BJ (cell line): Measurements from ENCODE around the gene NUFIP2. TPM values are rescaled to one million over a fixed set of nuclear protein-coding genes. Genes with fewer than 3 reads are reported as not detected.

ENCODE experiments used
- CTCF ChIA-PET: fragments of 350-600 bp; formaldehyde crosslinking; extraction: SDS; loops from one replicate; lab custom pipeline; 2021; ENCODE audit warnings: antibody characterized with exemption, inconsistent platforms; lab: Yijun Ruan, JAX
- POLR2A ChIA-PET: fragments of 300-600 bp; sonication (Branson Sonifier 250); formaldehyde crosslinking; extraction: SDS; loops from one replicate; lab custom pipeline; 2021; ENCODE audit warnings: antibody characterized with exemption; lab: Charles Lee
- DNase-seq: peaks from one replicate; pipeline ENCODE4 v3.0.0-alpha.2; 2011; ENCODE audit warnings: low read depth
- H3K27me3 ChIP-seq: 2 replicates; pipeline ENCODE4 v1.6.0; 2011; ENCODE audit warnings: low read length; ENCODE audit not compliant: control insufficient read depth, insufficient read depth
- H3K36me3 ChIP-seq: 2 replicates; pipeline ENCODE4 v1.5.1; 2011; ENCODE audit warnings: low read length; ENCODE audit not compliant: control insufficient read depth, insufficient read depth
- H3K4me3 ChIP-seq: 2 replicates; pipeline ENCODE4 v1.5.1; 2011; ENCODE audit warnings: low read depth, mild to moderate bottlenecking, control low read depth, low read length
- polyA plus RNA-seq: library from polyadenylated mRNA; depleted of rRNA; stranded (reverse); fragments of >200 nt; gene quantifications from 2 replicates; pipeline ENCODE4 v1.2.3, GENCODE V29; 2011
- TF ChIP-seq, protein P1 (sequence below): IDR thresholded peaks from 2 replicates; pipeline ENCODE4 v1.5.1; 2011; ENCODE audit warnings: low read depth, mild to moderate bottlenecking, control low read depth, inconsistent platforms, low read length, moderate library complexity; ENCODE audit not compliant: insufficient read depth

Gene NUFIP2
- polyA plus RNA-seq, 1 experiment, result 7.3 TPM

DNA sequence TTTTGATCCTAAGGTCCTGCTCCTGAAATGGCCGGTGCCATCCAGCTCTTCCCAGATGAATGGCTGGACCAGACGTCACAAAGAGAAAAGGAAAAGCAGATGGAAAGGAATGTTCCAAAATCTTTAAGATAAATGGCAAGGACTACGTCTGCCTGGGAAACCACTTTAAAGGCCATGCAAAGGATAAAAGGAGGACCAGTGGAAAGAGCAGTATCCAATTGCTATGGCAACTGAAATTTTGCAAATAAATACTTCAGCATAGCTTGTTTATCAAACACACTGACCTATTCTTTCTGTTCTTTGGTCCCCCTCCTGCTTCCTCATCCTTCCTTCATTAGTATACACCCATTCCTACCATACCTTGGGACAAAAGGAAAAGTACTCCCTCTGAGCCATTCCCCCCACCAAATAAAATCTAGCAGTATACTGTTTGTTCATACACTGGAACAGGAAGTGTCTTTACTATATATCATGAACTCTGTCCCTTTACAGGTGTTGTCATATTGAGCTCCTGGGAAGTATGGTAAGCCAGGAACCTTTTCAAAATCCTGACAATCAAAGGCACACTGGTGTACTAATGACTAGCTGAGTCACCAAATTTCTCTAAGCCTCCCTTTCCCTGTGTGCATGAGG is 37.2 kb upstream of the NUFIP2 start:
- Histone ChIP-seq H3K36me3 (no peaks in the 10 kb centered on the region), H3K4me3 (no peak overlapping the region), H3K27me3 (no peaks in the 10 kb centered on the region)
- ChIA-PET CTCF (interaction anchor here (0.7 kb wide), 1 partner anchor 15 kb away, joined by 3 read pairs; no protein-coding TSS in a partner anchor), POLR2A (no interaction called here)
- TF ChIP-seq, protein P1, sequence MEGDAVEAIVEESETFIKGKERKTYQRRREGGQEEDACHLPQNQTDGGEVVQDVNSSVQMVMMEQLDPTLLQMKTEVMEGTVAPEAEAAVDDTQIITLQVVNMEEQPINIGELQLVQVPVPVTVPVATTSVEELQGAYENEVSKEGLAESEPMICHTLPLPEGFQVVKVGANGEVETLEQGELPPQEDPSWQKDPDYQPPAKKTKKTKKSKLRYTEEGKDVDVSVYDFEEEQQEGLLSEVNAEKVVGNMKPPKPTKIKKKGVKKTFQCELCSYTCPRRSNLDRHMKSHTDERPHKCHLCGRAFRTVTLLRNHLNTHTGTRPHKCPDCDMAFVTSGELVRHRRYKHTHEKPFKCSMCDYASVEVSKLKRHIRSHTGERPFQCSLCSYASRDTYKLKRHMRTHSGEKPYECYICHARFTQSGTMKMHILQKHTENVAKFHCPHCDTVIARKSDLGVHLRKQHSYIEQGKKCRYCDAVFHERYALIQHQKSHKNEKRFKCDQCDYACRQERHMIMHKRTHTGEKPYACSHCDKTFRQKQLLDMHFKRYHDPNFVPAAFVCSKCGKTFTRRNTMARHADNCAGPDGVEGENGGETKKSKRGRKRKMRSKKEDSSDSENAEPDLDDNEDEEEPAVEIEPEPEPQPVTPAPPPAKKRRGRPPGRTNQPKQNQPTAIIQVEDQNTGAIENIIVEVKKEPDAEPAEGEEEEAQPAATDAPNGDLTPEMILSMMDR, result no peak
- DNase-seq, result no peak

DNA sequence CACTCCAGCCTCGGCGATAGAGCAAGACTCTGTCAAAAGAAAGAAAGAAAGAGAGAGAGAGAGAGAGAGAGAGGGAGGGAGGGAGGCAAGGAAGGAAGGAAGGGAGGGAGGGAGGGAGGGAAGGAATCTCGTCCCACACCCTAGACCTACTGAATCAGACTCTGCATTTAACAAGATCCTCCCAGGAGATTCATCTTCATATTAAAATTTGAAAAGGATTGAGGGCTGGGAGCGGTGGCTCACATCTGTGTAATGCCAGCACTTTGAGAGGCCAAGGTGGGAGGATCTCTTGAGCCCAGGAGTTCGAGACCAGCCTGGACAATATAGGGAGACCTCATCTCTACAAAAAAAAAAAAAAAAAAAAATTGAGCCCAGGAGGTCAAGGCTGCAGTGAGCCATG is 33.5 kb upstream of the NUFIP2 start:
- TF ChIP-seq, protein P1, result no peak
- CTCF ChIA-PET, result no interaction called here
- Histone ChIP-seq H3K36me3 (no peaks in the 10 kb centered on the region), H3K4me3 (no peak overlapping the region), H3K27me3 (no peaks in the 10 kb centered on the region)
- POLR2A ChIA-PET, result interaction anchor here (0.7 kb wide), 1 partner anchor 111 kb away, joined by 3 read pairs; no protein-coding TSS in a partner anchor
- no peak for DNase-seq

DNA sequence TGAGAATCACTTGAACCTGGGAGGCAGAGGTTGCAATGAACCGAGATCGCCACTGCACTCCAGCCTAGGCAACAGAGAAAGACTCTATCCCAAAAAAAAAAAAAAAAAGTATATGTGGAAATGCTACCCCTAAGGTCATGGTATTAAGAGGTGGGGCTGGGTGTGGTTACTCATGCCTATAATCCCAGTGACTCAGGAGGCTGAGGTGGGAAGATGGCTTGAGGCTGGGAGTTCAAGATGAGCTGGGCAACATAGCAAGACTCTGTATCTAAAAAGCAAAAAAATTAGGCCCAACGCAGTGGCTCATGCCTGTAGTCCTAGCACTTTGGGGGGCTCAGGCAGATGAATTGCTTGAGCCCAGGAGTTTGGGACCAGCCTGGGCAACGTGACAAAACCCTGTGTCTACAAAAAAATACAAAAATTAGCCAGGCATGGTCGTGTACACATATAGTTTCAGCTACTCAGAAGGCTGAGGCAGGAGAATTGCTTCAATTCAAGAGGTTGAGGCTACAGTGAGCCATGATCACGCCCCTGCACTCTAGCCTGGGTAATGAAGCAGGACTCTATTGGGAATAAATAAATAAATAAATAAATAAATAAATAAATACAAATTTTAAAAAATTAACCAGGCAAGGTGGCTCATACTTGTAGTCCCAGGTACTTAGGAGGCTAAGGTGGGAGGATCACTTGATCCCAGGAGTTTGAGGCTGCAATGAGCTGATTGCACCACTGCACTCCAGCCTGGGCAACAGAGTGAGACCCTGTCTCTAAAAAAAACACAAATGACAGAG is 32.3 kb upstream of the NUFIP2 start:
- Histone ChIP-seq H3K27me3 (no peaks in the 10 kb centered on the region), H3K36me3 (no peaks in the 10 kb centered on the region), H3K4me3 (no peak overlapping the region)
- no peak for DNase-seq
- TF ChIP-seq, protein P1, result no peak
- CTCF ChIA-PET, result interaction anchor here (0.7 kb wide), 1 partner anchor 605 kb away, joined by 3 read pairs; no protein-coding TSS in a partner anchor
- POLR2A ChIA-PET, result no interaction called here

DNA sequence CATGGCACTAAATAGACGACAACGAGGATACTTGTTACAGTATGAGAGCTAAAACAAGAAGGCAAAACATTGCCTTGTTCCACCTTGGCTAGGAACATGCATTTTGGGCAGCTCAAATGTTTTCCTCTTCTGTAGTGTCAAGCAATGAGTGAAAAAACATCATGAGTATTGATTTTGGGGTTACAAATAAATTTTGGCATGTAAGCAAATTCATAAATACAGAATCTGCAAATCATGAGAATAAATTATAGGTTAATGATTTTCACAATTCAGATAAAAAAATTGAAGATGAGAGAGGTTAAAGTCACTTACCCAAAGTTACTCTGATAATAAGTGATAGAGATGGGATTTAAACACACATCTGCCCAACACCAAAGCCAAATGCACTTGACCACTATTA is 28.4 kb upstream of the NUFIP2 start:
- CTCF ChIA-PET, result interaction anchor here (0.9 to 1.3 kb wide), 3 partner anchors 9 to 251 kb away, joined by 3 to 4 read pairs (median 3); no protein-coding TSS in a partner anchor
- Histone ChIP-seq H3K36me3 (no peaks in the 10 kb centered on the region), H3K4me3 (no peak overlapping the region), H3K27me3 (no peaks in the 10 kb centered on the region; the same call in 1 of the 2 replicates)
- TF ChIP-seq, protein P1, result no peak
- POLR2A ChIA-PET, result no interaction called here
- DNase-seq, result no peak

DNA sequence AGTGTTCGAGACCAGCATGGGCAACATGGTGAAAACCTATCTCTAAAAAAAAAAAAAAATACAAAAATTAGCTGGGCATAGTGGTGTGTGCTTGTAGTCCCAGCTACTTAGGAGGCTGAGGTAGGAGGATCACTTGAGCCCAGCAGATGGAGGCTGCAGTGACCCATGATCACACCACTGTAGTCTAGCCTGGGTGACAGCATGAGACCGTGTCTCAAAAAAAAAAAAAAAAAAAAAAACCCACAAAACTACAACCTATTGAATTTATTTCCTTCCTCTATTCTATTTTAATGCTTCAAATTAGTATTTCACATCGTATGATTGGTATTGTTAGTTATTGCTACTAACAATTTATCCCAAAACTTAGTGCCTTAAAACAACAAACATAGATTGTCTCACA is 9.4 kb upstream of the NUFIP2 start:
- CTCF ChIA-PET, result interaction anchor here (1.0 kb wide), 1 partner anchor 9 kb away, joined by 4 read pairs; the partner anchor contains the start of gene NUFIP2
- Histone ChIP-seq H3K36me3 (no peaks in the 10 kb centered on the region), H3K27me3 (no peaks in the 10 kb centered on the region), H3K4me3 (no peak overlapping the region)
- no peak for DNase-seq
- POLR2A ChIA-PET, result interaction anchor here (0.7 kb wide), 1 partner anchor 216 kb away, joined by 5 read pairs; no protein-coding TSS in a partner anchor
- TF ChIP-seq, protein P1, result no peak
